Measurements from ENCODE around the gene IQCF5. TPM values are rescaled to one million over a fixed set of nuclear protein-coding genes. Genes with fewer than 3 reads are reported as not detected.
"Not testable (repeated sequence)": the region's sequence is repeated elsewhere in the genome, so short reads cannot be mapped to it uniquely, and the experiment has no call there.

Gene IQCF5
- not detected in 2 replicates for total RNA-seq (2014; rRNA removed; shearing (Covaris generic))

- no peak for DNase-seq (ENCODE audit: low spot score)
These were observed at the start of gene IQCF5 for GRCh38 chr3:51875501-51875900. IQCF5 (minus strand) TSS chr3:51875601; CDS start chr3:51875531, 70 bp downstream.

GRCh38 chr3:51921081-51921578 is 45.7 kb upstream of the IQCF5 start:
- DNase-seq (ENCODE audit: low spot score): no peak

- DNase-seq (ENCODE audit: low spot score): no peak
These were observed 41.0 kb upstream of the IQCF5 start for GRCh38 chr3:51916418-51916817.

- DNase-seq (ENCODE audit: low spot score): no peak
These were observed 32.6 kb upstream of the IQCF5 start for GRCh38 chr3:51908026-51908425.

GRCh38 chr3:51904034-51904823 is 28.8 kb upstream of the IQCF5 start:
- no peak for DNase-seq (ENCODE audit: low spot score)

GRCh38 chr3:51902361-51902760 is 27.0 kb upstream of the IQCF5 start:
- peak; percentile 90 for DNase-seq (ENCODE audit: low spot score)

GRCh38 chr3:51900043-51900442 is 24.6 kb upstream of the IQCF5 start:
- DNase-seq (ENCODE audit: low spot score): not testable (repeated sequence)

GRCh38 chr3:51897391-51897790 is 22.0 kb upstream of the IQCF5 start:
- no peak for DNase-seq (ENCODE audit: low spot score)

GRCh38 chr3:51896607-51897305 is 21.4 kb upstream of the IQCF5 start:
- DNase-seq (ENCODE audit: low spot score): peak; percentile 38

GRCh38 chr3:51894939-51895338 is 19.5 kb upstream of the IQCF5 start:
- DNase-seq (ENCODE audit: low spot score): no peak

- no peak for DNase-seq (ENCODE audit: low spot score)
These were observed 19.0 kb upstream of the IQCF5 start for GRCh38 chr3:51894391-51894790.

- no peak for DNase-seq (ENCODE audit: low spot score)
These were observed 16.0 kb upstream of the IQCF5 start for GRCh38 chr3:51891242-51892039.

- no peak for DNase-seq (ENCODE audit: low spot score)
These were observed 13.2 kb upstream of the IQCF5 start for GRCh38 chr3:51888463-51889105.

GRCh38 chr3:51887620-51888019 is 12.2 kb upstream of the IQCF5 start:
- no peak for DNase-seq (ENCODE audit: low spot score)

- no peak for DNase-seq (ENCODE audit: low spot score)
These were observed 11.0 kb upstream of the IQCF5 start for GRCh38 chr3:51886447-51886846.

GRCh38 chr3:51879937-51880336 is 4.5 kb upstream of the IQCF5 start:
- DNase-seq (ENCODE audit: low spot score): peak; percentile 11

- no peak for DNase-seq (ENCODE audit: low spot score)
These were observed 785 bp upstream of the IQCF5 start for GRCh38 chr3:51876186-51876585.

GRCh38 chr3:51874889-51875288 is 512 bp downstream of the IQCF5 start:
- DNase-seq (ENCODE audit: low spot score): peak; percentile 15

- DNase-seq (ENCODE audit: low spot score): no peak
These were observed 990 bp downstream of the IQCF5 start for GRCh38 chr3:51874411-51874810.

- DNase-seq (ENCODE audit: low spot score): no peak
These were observed 1.5 kb downstream of the IQCF5 start for GRCh38 chr3:51873876-51874275.

GRCh38 chr3:51873253-51873766 is 2.1 kb downstream of the IQCF5 start:
- DNase-seq (ENCODE audit: low spot score): no peak

Data from A172 (cell line).